GM18909 (cell line): ENCODE data around the gene PHLDA3.

Experiments used
- ATAC-seq: cut with Tn5 transposase; IDR thresholded peaks from one replicate; pipeline ENCODE4 v1.9.1; 2021; ENCODE audit warnings: mild to moderate bottlenecking; ENCODE audit not compliant: unreplicated experiment, poor library complexity

Gene PHLDA3

GRCh38 chr1:201468844-201469644, at the start of gene PHLDA3:
TSS of gene PHLDA3 (minus strand) at chr1:201469188. CDS start at chr1:201468786, 402 bp downstream.
- ATAC-seq, result peak; percentile 87

- ATAC-seq, result no peak
Observed at GRCh38 chr1:201518071-201518470, 49.1 kb upstream of the PHLDA3 start.

GRCh38 chr1:201517631-201518030, 48.6 kb upstream of the PHLDA3 start:
- ATAC-seq, result no peak

DNA sequence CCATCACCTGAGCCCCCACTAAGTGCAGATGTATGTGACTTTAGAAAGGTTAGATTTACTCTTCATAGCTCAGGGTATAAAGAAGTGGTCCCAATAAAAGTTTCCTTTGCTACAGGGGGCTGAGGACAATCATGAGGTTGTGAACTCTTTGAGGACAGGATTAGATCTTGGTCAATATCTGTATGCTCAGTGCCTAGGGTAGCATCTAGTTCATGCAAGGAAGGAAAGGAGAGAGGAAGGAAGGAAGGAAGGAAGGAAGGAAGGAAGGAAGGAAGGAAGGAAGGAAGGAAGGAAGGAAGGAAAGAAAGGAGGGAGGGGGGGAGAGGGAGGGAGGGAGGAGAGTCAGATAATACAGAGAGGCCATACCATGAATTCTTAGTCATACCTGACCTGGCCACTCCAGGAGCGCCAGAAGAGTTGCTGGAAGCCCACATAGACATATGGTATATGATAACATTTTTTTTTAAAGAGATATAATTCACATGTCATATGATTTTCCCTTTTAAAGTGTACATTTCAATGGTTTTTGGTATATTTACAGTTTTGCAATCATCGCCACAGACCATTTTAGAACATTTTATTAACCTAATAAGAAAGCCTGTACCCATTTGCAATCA, 47.6 kb upstream of the PHLDA3 start:
- no peak for ATAC-seq

DNA sequence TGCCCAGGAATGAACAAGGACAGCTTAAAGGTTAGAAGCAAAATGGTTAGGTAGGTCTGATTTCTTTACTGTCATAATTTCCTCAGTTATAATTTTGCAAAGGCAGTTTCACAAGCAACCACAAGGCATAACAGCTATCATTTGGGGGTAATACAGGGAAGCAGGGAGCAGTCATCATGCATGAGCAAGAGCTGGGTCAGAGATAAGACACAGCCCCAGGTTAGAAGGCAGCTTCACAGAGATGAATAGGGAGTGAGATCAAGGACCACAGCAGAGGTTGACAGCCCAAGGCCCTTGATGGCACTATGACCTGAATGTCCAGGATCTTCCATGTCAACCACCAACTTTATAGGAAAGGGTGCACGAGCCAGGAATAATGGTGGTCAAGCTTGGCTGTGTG, 46.9 kb upstream of the PHLDA3 start:
- no peak for ATAC-seq

DNA sequence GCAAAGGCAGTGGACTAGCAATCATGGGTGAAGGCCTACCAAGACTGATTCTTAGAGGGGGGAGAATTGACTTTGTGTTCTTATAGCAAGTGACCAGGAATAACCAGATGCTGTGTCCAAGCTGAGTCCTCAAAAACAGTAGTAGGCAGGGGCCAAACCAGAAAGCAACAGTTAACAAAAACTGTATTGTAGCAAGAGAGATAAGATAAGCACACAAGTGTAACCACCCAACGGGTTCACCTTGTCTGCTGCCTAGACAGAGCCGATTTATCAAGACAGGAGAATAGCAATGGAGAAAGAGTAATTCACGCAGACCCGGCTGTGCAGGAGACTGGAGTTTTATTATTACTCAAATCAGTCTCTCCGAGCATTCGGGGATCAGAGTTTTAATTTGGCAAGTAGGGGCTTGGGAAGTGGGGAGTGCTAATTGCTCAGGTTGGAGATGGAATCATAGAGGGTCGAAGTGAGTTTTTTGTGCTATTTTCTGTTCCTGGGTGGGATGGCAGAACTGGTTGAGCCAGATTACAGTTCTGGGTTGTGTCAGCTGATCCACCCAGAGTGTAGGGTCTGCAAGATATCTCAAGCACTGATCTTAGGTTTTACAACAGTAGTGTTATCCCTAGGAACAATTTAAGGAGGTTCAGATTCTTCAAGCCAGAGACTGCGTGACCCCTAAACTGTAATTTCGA, 46.2 kb upstream of the PHLDA3 start:
- no peak for ATAC-seq

- no peak for ATAC-seq
Observed at GRCh38 chr1:201514466-201514865, 45.5 kb upstream of the PHLDA3 start.

- ATAC-seq, result no peak
Observed at GRCh38 chr1:201513498-201514243, 44.7 kb upstream of the PHLDA3 start.

GRCh38 chr1:201511941-201512539, 43.1 kb upstream of the PHLDA3 start:
- ATAC-seq, result no peak

- no peak for ATAC-seq
Observed at GRCh38 chr1:201511396-201511940, 42.5 kb upstream of the PHLDA3 start.

- ATAC-seq, result no peak
Observed at GRCh38 chr1:201510734-201511133, 41.7 kb upstream of the PHLDA3 start.

DNA sequence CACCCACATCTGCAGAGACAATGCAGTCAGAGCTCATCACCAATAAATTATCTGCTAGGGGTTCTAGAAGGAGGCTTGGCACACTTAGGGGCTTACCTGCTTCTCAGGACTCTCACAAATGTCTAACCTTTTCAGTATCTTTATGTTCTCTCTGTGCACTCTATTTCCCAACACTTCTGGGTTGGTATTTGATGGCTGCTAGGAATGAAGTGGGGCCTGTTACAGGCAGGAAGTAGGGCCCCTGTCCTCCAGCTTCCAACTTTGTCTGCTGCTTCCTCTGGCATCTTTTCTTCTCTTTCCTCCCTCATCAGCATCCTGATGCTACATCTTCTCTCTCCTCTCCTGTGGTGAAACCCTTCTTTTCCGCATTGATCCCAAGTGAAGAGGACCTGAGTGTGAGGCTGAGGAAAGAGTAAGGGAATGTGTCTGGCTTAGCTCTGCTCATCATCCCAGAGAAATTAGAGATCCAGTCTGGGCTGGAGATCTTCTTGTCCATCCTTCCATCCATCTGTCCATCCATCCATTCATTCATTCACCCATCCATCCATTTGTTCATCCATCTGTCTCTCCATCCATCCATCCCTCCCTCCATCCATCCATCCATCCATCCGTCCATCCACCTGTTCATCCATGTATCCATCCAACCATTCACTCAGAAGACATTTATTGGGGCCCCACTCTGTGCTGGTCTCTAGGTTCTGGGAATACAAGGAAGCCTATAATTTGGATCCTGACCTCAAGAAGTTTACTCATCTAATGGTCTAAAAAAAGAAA, 40.8 kb upstream of the PHLDA3 start:
- no peak for ATAC-seq

DNA sequence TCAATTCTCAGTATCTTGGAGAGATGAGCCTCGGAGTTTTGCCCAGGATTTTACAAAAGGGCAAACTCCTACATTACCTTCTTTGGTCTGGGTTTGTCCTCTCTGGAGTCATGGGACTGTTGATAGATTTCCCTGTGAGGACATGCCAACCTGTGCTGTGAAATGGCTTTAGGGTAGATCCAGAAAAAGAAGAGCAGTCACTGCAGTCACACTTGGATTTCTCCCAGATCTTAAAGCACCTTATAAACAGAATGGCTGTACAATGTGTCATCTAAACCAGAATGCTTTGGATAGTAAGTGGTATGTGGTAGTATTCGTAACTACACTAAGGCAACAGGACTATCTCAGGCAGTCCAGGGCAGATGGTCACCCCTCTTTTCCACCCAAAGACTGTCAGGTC, 39.8 kb upstream of the PHLDA3 start:
- no peak for ATAC-seq

DNA sequence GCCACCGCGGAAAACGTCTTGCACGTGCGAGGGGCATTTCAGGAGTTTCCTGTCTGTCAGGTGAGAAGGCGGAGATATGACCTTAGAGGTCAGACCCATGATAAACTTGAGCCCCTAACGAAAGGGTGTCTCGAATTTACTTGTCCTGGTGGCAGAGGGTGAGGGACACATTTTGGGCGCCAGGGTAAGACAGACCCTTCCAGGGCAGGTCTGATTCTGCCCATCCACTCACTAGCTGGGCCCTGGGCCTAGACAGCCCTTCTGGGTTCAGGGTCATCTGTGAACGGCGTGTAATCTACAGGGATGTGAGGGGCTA, 38.3 kb upstream of the PHLDA3 start:
- ATAC-seq, result peak; percentile 1

- peak; percentile 92 for ATAC-seq
Observed at GRCh38 chr1:201506557-201507359, 37.8 kb upstream of the PHLDA3 start, which contains the start of gene CSRP1. TSS of gene CSRP1 (minus strand) at chr1:201507123. CDS start at chr1:201496303, 10,820 bp downstream.

- no peak for ATAC-seq
Observed at GRCh38 chr1:201506092-201506491, 37.1 kb upstream of the PHLDA3 start.

DNA sequence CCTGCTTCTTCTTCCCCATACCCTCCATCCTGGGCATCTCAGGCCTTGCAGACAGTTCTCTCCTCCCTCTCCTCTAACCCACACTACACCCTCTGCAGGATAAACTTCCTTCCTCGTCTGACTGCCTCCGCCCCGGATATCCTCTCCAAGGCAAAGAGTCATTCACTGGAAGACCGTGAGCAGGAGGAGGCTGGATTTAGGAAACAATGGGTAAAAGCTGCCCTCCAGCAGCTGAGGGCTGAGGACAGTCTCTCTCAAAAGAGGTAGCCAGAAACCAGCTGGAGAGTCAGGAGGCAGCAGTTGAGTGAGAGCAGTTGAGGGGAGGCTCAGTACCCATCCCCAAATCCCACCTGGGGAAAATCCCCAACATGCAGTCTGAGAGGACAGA, 36.5 kb upstream of the PHLDA3 start:
- ATAC-seq, result no peak

DNA sequence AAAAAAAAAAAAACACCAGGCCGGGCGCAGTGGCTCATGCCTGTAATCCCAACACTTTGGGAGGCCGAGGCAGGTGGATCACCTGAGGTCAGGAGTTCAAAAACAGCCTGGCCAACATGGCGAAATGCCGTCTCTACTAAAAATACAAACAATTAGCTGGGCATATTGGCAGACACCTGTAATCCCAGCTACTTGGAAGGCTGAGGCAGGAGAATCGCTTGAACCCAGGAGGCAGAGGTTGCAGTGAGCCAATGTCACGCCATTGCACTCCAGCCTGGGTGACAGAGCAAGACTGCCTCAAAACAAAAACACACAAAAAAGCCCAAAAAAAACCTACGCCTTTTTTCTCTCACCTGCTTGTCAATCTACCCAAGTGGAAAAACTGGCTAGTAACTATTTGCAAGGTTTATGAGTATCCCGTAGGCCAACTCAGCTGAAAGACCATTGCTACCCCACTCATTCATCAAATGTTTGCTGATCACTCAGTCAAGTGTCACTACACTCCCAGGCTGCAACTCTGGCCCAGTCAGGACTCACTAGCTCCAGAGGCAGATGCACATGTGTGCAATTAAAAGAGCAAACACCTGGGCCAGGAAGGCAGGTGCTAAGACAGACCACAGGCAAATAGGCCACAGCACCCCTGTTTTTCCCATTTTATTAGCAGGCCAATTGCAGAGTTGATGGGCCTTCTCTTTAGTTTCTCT, 36.0 kb upstream of the PHLDA3 start:
- no peak for ATAC-seq
